Right lobe of liver (tissue), 6 donors: ENCODE data around the gene YES1. TPM values are rescaled to one million over a fixed set of nuclear protein-coding genes. Genes with fewer than 3 reads are reported as not detected.
"Not testable (repeated sequence)": the region's sequence is repeated elsewhere in the genome, so short reads cannot be mapped to it uniquely, and the experiment has no call there.

Experiments
- ATAC-seq, 4 donors: fragments of 200-7000 bp; cut with Tn5 transposase; one replicate each; pipeline ENCODE4 v1.9.1; 2020; ENCODE audit warnings: mild to moderate bottlenecking in 4 of 4, moderate library complexity in 4 of 4
- DNase-seq, 3 donors: peaks; one replicate each; pipeline ENCODE4 v3.0.0-alpha.2; 2020
- H3K27ac ChIP-seq, 3 donors: fragments of 200-600 bp; one replicate each; pipeline ENCODE4 v1.8.0; 2022
- H3K27me3 ChIP-seq, 2 donors: fragments of 200-600 bp; one replicate each; pipeline ENCODE4 v1.8.0; 2022
- H3K36me3 ChIP-seq, 4 donors: fragments of 200-600 bp; sonication (generic) in 1 of 4; one replicate each; pipeline versions ENCODE4 v1.5.1 to v1.8.0; 2017 to 2022; ENCODE audit warnings: control low read depth in 1 of 4
- H3K4me1 ChIP-seq, 4 donors: fragments of 200-600 bp; sonication (generic) in 1 of 4; one replicate each; pipeline versions ENCODE4 v1.5.1 to v1.8.0; 2017 to 2022; ENCODE audit warnings: control low read depth in 1 of 4
- H3K4me3 ChIP-seq, 3 donors: fragments of 200-600 bp; one replicate each; pipeline ENCODE4 v1.8.0; 2022
- H3K9me3 ChIP-seq, 4 donors: fragments of 200-600 bp; sonication (generic) in 1 of 4; one replicate each; pipeline versions ENCODE4 v1.5.1 to v1.8.0; 2017 to 2022; ENCODE audit warnings: control low read depth in 1 of 4
- POLR2A ChIP-seq: fragments of 450-650 bp; IDR thresholded peaks from one replicate; pipeline ENCODE4 v1.6.1; 2017; ENCODE audit warnings: antibody characterized with exemption, mild to moderate bottlenecking
- WGBS: methylation state at CpG from one replicate; pipeline ENCODE4 v1.1.6; 2018; ENCODE audit warnings: low coverage, low lambda C conversion rate; ENCODE audit not compliant: insufficient coverage; ENCODE audit errors: missing lambda C conversion rate; 5-methylcytosine and 5-hydroxymethylcytosine counted together
- intact Hi-C, 2 donors: fragments of 100-400 bp; cut with DNase I; formaldehyde crosslinking; loops; one replicate each; pipeline versions ENCODE4 v1.11.2 to v1.14.1; 2022
- total RNA-seq, 6 experiments: library from RNA; depleted of rRNA in 2 of 6; stranded (reverse); fragments of >200 nt in 2 of 6; fragmentation: NEBNext Ultra II Directional in 3 of 6; extraction: Animal tissue kit (Norgen Biotek cat#: 25700) in 3 of 6; gene quantifications; one replicate each; pipeline versions ENCODE4 v1.1.0 to v1.2.4, GENCODE V29; 2016 to 2023
- TF ChIP-seq, protein P1 (sequence below), 4 donors: fragments of 200-600 bp in 3 of 4; fragments of 450-650 bp in 1 of 4; IDR thresholded peaks; one replicate each; pipeline versions ENCODE4 v1.5.1 to v1.8.0; 2016 to 2022; ENCODE audit warnings: antibody characterized with exemption in 4 of 4, mild to moderate bottlenecking in 2 of 4
- donor health status: DM: no; HTN: yes; CAD: no.
- donor health status: DM: no; HTN: no; CAD: no.
- donor health status: DM: no; HTN: no; CAD: no.
- donor health status: DM: no; HTN: yes; CAD: no.
- donor health status: DM: no; HTN: yes; CAD: no.

YES1 gene
- total RNA-seq, 6 experiments from 2014 or later, result 30.6 to 79.8 (median 43.2) TPM

DNA sequence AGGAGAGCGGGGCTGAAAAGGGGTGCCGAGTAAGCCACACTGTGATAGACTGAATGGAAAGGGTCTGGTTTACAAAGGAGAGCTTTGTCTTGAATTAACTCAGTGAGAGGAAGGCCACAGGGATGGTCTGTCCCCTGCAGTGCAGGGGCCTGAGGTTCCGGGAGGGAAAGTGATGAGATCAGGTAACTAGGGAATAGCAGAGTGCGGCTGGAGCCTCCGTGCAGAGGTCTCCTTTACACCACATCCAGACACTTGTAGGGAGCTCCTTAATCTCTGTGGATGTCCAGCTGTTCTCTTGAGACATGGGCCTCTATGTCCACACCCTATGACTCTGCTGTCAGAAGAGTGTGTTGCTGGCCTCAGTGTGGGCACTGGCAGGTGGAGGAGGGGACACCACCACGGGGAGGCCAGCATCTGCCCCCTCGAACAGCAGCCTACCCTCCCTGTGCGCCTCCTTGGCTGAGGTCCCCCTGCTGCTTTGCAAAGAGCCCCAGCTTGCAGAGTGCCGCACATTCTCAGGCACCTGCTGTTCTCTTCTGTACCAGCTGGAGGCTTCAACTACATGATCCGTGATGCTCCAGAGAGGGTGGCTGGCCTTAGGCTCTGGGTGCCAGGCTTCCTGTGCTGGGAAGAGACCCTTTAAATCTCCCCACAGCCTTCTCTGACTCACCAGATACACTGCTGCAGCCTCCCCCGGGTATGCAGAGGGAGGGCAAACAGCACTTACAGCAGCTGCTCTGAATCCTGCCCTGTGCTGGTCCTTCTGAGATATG, 125.5 kb downstream of the YES1 start:
- 93% methylated on average over 6 of the region's 11 CpGs for WGBS
- no peak for ATAC-seq
- TF ChIP-seq POLR2A, result no peak
- TF ChIP-seq, protein P1, sequence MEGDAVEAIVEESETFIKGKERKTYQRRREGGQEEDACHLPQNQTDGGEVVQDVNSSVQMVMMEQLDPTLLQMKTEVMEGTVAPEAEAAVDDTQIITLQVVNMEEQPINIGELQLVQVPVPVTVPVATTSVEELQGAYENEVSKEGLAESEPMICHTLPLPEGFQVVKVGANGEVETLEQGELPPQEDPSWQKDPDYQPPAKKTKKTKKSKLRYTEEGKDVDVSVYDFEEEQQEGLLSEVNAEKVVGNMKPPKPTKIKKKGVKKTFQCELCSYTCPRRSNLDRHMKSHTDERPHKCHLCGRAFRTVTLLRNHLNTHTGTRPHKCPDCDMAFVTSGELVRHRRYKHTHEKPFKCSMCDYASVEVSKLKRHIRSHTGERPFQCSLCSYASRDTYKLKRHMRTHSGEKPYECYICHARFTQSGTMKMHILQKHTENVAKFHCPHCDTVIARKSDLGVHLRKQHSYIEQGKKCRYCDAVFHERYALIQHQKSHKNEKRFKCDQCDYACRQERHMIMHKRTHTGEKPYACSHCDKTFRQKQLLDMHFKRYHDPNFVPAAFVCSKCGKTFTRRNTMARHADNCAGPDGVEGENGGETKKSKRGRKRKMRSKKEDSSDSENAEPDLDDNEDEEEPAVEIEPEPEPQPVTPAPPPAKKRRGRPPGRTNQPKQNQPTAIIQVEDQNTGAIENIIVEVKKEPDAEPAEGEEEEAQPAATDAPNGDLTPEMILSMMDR (IDR thresholded peaks at IDR 0.05), result no peak
- Histone ChIP-seq H3K4me1 (peaks cover 0 to 18% (median 6%) of the 10 kb centered on the region in 4 donors), H3K36me3 (peaks cover 0 to 32% (median 5%) of the 10 kb centered on the region in 4 donors), H3K4me3 (no peak overlapping the region), H3K27me3 (no peaks in the 10 kb centered on the region), H3K9me3 (no peaks in the 10 kb centered on the region), H3K27ac (no peak overlapping the region)
- no peak for DNase-seq
- intact Hi-C loops, result no loop called here

DNA sequence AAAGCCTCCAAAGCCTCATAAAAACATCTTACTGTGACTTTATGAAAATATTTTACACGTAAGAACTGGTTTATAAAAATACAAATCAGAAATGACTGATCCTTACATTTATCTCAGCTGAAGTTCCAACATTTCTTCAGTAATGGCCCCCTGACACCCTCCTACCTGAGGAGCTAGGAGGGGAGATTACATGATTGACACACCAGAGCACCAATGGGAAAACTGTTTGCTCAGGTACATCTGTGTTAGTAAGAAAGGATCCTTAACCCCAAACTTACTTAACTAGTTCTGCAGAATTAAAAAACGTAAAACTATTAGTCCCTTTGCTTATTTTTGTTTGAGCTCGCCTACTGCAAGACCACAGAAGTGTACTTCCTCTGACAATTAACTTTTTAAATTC, 126.6 kb downstream of the YES1 start:
- ATAC-seq, result no peak
- Histone ChIP-seq H3K4me1 (peaks cover 0 to 18% (median 6%) of the 10 kb centered on the region in 4 donors), H3K27me3 (no peaks in the 10 kb centered on the region), H3K36me3 (peaks cover 0 to 26% (median 6%) of the 10 kb centered on the region in 4 donors), H3K4me3 (no peak overlapping the region), H3K9me3 (no peaks in the 10 kb centered on the region), H3K27ac (no peak overlapping the region)
- no peak for DNase-seq
- WGBS, result 91% methylated on average over 3 of the region's 3 CpGs
- TF ChIP-seq, protein P1 (IDR thresholded peaks at IDR 0.05), result no peak
- TF ChIP-seq POLR2A, result no peak
- intact Hi-C loops, result no loop called here

DNA sequence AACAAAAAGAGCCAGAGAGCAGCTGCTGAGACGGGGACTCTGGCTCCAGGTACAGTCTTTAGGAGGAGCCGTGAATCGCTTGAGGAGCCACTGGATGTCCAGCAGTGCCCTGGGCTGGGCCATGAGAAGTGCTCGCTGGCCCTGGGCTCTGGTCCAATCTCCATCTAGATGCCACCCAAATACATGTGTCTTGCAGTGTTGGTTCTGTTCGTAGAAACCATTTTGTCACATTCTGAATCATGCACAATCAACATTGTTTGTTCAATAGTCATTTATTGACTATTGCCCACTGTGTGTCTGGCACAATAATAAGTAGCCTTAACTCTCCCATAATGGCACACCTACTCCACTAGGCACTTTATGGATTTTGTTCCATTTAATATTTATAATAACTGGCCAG, 128.5 kb downstream of the YES1 start:
- Histone ChIP-seq H3K9me3 (no peaks in the 10 kb centered on the region), H3K27me3 (no peaks in the 10 kb centered on the region), H3K4me1 (peaks cover 0 to 18% (median 6%) of the 10 kb centered on the region in 4 donors), H3K4me3 (no peak overlapping the region), H3K36me3 (peaks cover 0 to 23% (median 12%) of the 10 kb centered on the region in 4 donors), H3K27ac (peak overlapping the region in 2 of 3 donors; percentile 9 to 47)
- TF ChIP-seq, protein P1 (IDR thresholded peaks at IDR 0.05), result no peak
- no peak for TF ChIP-seq POLR2A
- ATAC-seq (peak; percentile 48 to 85 (median 56)), DNase-seq (peak in 1 of 3 donors; percentile 59)
- 44% methylated on average over 1 of the region's 5 CpGs for WGBS
- intact Hi-C loops, result no loop called here

DNA sequence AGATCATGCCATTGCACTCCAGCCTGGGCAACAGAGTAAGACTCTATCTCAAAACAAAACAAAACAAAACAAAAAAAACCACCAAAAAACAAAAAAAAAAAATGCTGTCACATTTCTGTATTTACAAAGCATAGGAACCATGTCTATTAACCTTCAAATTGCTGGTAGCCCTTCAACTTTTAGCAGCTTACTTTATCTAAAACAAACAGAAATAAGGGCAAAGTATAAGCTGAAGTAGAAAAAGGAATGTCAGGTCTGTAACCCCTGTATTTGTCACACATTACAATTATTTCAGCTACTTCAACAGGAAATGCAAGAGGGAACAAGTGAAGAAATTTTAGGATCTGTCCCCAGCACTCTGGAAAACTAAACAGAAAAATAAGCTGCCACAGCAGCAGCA, 129.2 kb downstream of the YES1 start:
- H3K27ac ChIP-seq, result peak overlapping the region in 2 of 3 donors; percentile 9 to 47
- TF ChIP-seq POLR2A, result no peak
- TF ChIP-seq, protein P1 (IDR thresholded peaks at IDR 0.05), result no peak
- H3K4me3 ChIP-seq, result no peak overlapping the region
- ATAC-seq (peak; percentile 28 to 65 (median 54)), DNase-seq (no peak)
- H3K9me3 ChIP-seq, result no peaks in the 10 kb centered on the region
- H3K27me3 ChIP-seq, result no peaks in the 10 kb centered on the region
- intact Hi-C loops, result no loop called here
- peaks cover 0 to 18% (median 6%) of the 10 kb centered on the region in 4 donors for H3K4me1 ChIP-seq
- peaks cover 0 to 27% (median 12%) of the 10 kb centered on the region in 4 donors for H3K36me3 ChIP-seq

DNA sequence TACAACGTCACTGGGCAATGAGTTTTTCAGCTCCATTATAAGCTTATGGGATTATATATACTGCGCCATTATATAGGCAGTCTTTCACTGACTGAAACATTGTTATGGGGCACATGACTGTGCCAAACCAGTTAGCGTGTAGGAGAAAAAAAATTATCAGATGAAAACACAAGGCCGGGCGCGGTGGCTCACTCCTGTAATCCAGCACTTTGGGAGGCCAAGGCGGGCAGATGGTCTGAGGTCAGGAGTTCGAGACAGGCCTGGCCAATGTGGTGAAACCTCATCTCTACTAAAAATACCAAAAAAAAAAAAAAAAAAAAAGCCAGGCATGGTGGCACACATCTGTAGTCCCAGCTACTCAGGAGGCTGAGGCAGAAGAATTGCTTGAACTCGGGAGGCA, 129.6 kb downstream of the YES1 start:
- 94% methylated on average over 5 of the region's 9 CpGs for WGBS
- intact Hi-C loops, result not testable (repeated sequence)
- H3K36me3 ChIP-seq, result peaks cover 0 to 30% (median 12%) of the 10 kb centered on the region in 4 donors

More for the DNA sequence above, 129.6 kb downstream of the YES1 start:
- not testable (repeated sequence) for H3K27me3 ChIP-seq, DNase-seq, H3K4me3 ChIP-seq, H3K9me3 ChIP-seq, H3K27ac ChIP-seq, ATAC-seq
- peaks cover 0 to 18% (median 6%) of the 10 kb centered on the region in 4 donors for H3K4me1 ChIP-seq
